CMK (cell line): ENCODE results near the gene ODAD4.

Source experiments
- DNase-seq: peaks from one replicate; pipeline ENCODE4 v3.0.0-alpha.2; 2010; ENCODE audit warnings: low read depth

The ODAD4 gene

GRCh38 chr17:41942626-41943373 lies 12.4 kb downstream of the ODAD4 start:
- no peak for DNase-seq

- no peak for DNase-seq
Measured at GRCh38 chr17:41943492-41943891, 13.1 kb downstream of the ODAD4 start.

DNA sequence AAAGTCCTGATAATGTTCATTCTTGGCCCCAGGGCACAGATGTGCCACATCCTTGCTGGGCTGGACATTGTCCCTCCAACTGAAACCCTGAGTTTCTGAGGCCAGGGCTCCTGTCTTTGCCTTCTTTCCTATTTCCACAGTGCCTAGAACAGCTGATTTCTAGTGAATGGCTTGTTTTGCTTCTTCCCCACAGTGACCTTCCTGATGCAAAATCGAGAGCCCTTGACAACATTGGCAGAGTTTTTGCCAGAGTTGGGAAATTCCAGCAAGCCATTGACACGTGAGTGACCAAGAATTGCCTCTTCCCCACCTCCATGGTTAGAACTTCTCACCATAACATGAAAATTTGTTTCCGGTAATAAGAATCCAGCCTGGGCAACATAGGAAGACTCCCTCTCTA lies 14.5 kb downstream of the ODAD4 start:
- no peak for DNase-seq

DNA sequence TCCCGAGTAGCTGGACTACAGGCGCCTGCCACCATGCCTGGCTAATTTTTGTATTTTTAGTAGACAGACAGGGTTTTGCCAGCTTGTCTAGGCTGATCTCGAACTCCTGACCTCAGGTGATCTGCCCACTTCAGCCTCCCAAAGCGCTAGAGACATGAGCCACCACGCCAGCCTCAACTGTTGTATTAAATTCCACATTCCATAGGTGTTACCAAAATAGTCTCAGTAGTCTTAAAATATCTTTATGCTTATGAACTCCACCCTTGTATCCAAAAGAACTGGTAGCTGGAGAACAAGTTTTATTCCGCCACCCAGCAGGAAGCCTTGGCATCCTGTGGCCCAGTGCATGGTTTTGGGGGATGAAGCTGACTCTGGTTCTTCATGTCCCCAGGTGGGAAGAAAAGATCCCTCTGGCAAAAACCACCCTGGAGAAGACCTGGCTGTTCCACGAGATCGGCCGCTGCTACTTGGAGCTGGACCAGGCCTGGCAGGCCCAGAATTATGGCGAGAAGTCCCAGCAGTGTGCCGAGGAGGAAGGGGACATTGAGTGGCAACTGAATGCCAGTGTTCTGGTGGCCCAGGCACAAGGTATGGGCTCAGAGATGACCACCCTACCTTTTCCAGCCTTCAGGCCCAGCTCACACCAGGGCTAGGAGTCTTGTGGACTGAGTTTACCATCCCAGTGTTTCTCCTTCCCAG lies 18.5 kb downstream of the ODAD4 start:
- no peak for DNase-seq

- no peak for DNase-seq
Measured at GRCh38 chr17:41956522-41956921, 26.1 kb downstream of the ODAD4 start.

- no peak for DNase-seq
Measured at GRCh38 chr17:41957031-41957868, 26.8 kb downstream of the ODAD4 start.

- no peak for DNase-seq
Measured at GRCh38 chr17:41957869-41958439, 27.5 kb downstream of the ODAD4 start.

GRCh38 chr17:41959030-41959335 lies 28.6 kb downstream of the ODAD4 start:
- no peak for DNase-seq

DNA sequence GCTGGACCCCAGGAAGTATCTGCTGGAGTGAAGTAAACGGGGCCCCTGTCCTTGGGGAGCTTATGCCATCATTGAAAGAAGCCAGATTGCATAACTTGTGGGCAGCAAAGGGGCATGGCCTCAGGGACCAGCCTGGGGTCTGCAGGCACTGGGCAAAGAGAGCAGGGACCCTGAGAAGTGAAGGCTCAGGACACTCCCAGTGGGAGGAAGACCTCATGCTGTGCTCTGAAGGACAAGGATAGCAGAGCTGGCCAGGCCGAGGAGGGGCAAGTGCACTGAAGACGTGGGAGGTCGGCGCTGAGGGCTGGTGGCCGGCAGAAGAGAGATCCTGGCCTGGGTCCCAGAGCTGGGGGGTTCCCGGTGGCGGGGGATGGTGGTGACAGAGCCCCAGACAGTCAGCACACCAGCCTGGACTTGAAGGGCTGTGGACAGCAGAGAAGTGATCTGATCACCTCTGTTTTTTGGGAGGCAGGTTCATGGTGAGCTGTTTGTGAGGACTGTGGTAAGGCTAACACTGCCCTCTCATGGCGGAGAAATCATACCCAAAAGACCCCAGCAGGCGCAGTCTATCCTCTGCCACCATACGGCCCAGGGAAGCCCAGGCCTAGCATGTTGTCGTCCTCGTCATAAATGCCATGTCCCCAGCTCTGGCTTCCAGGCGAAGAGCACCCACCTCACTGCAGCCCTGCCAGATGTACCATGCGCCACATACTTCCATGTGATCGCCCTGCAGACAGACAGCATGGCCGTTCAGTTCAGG lies 29.1 kb downstream of the ODAD4 start:
- peak; percentile 59 for DNase-seq

DNA sequence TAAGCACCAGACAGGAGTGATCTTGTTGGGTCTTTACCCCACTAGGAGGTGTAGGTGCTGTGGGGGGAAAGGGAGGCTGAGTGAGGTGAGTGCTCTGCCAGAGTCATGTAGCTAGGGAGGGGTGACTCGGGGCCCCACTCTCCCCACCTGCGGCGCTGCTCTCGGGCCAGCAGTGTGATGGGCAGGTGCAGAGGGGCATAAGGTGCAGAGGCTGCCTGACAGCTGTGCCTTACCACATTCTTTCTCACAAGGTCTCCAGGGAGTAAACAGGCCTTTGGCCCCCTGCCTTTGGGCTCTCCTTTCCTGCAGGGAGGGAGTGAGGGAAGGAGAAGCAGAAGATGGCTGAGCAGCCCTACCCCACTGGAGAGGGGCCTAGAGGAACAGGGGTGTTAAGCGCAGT lies 31.7 kb downstream of the ODAD4 start:
- no peak for DNase-seq

DNA sequence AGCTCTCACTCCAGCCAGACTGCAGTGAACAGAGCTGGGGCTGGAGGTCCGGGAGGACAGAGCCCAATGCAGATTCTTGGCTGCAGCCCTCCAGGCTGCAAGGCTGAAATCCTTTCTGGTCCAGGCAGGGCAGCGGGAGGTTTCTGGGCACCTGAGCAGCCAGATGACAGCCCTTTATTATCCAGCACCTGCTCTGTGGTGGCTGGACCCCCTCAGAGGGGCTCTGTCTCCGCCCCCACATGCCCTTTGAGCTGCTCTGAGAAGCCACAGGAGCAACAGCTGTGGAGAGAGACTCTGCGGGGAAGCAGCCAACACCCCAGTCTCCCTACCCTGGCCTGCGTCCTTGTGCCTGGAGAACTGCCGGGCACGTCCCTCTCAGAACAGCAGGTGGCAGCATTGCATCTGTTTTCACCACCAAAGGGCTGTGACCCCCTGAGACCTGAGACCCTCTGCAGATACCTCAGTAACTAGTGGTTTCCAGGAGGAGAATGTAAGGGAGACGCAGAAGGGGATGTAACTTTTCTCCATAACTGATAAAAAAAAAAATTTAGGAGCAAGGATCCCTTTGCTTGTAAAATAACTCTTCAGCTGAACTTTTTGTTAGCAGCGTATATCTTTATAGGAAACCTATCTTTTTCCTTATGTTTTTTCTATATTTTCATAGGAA lies 32.5 kb downstream of the ODAD4 start:
- DNase-seq = peak; percentile 60

- DNase-seq = no peak
Measured at GRCh38 chr17:41965694-41966462, 35.5 kb downstream of the ODAD4 start.

- DNase-seq = peak; percentile 82
Measured at GRCh38 chr17:41966463-41967140, 36.2 kb downstream of the ODAD4 start, which contains the start of gene CNP. Gene CNP (plus strand): TSS chr17:41966795. CDS start chr17:41966885, 90 bp downstream.

DNA sequence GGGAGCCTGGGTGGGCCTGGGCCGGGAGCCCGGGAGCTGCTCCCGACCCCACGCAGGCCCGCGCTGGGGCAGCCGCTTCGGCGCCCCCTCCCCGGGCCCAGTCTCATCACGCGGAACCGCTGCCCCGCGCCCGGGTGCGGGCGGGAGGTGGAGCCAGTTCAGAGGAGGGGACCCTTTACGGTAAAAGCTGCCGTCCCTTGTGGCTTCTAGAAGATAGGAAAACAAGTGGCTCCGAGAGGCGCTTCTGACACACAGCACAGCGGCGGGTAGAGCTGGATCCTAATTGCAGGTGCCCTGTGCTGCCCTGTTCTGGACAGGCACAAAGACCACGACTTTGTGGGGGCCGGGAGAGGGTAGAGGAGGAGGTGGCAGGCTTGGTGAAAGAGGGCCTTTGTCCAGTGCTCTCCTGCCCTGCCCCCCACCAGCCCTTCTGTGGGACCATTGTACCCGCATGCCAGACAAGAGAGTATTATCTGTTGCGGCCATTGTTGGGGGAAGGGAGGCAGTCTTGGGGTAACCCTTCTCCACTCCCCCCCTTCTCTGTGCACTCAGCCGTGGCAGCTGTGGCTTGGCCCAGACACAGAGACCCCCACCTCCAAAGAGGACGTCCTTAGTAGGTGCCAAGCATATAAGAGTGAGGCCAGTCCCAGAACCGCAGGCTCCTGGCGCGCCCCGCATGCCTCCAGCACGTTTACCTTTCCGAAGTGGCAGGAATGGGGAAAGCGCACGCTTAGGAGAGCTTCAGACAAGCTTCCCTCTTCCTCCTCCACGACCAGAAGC lies 36.9 kb downstream of the ODAD4 start:
- DNase-seq = peak; percentile 27

- DNase-seq = no peak
Measured at GRCh38 chr17:41967921-41968578, 37.6 kb downstream of the ODAD4 start.

DNA sequence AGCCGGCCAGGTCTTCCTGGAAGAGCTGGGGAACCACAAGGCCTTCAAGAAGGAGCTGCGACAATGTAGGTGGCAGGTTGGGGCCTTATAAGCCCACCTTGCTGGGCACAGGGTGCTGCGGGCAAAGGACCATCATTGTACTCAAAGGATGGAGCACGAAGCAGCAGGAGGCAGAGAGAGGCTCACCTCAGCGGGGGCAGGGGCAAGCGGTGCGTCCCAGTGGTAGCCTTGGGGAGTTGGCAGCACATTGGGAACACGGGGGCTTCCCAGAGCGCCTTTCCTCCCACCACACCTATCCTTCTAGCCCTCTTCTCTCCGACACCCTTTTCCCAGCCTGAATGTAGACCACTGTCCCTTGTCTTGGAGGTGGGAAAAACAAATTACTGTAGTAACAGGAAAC lies 38.3 kb downstream of the ODAD4 start:
- no peak for DNase-seq

DNA sequence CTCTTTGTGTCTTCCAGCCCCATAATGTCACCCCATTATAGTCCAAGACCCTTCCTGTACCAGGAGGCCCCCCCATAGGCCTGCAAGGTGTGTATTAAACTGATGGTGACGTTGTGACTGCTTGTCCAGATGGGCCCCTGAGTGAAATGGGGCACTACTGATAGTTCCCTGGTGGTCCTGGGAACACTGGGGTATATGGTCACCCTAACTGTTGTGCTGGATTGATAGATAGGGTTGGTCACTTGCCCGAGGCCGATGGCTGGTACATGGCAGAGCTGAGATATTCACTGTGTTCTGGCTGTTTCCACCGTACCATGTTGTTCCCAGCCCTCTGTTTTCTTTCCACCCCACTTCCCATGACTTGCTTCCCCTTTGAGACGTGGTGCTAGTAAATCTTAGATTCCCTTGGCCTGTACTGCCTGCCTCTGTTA lies 40.5 kb downstream of the ODAD4 start:
- no peak for DNase-seq
